GM23338 (cell line): ENCODE results near the gene NR2C2AP. TPM values are rescaled to one million over a fixed set of nuclear protein-coding genes. Genes with fewer than 3 reads are reported as not detected.

Experiments used
- ATAC-seq: fragments of 200-7000 bp; cut with Tn5 transposase; 3 replicates; pipeline ENCODE4 v1.9.1; 2020
- DNase-seq: peaks from one replicate; pipeline ENCODE4 v3.0.0-alpha.2; 2015; ENCODE audit warnings: low spot score
- H2AFZ ChIP-seq: fragments of 200-600 bp; sonication (generic); 2 replicates; pipeline ENCODE4 v1.8.0; 2016; ENCODE audit warnings: antibody characterized with exemption, mild to moderate bottlenecking, moderate library complexity
- H3F3A ChIP-seq: fragments of 200-600 bp; sonication (generic); replicated peaks from 2 replicates; pipeline ENCODE4 v1.8.0; 2017; ENCODE audit warnings: antibody characterized with exemption, mixed run types, low read depth
- H3K27ac ChIP-seq: fragments of 200-600 bp; sonication (generic); 2 replicates; pipeline ENCODE4 v1.6.1; 2016; ENCODE audit warnings: low read depth
- H3K27me3 ChIP-seq: fragments of 200-600 bp; sonication (generic); 2 replicates; pipeline ENCODE4 v1.8.0; 2016; ENCODE audit warnings: mild to moderate bottlenecking, mixed run types, moderate library complexity; ENCODE audit not compliant: insufficient read depth
- H3K36me3 ChIP-seq: fragments of 200-600 bp; sonication (generic); 2 replicates; pipeline ENCODE4 v1.8.0; 2016; ENCODE audit warnings: mild to moderate bottlenecking; ENCODE audit not compliant: insufficient read depth
- H3K4me1 ChIP-seq: fragments of 200-600 bp; sonication (generic); 2 replicates; pipeline ENCODE4 v1.8.0; 2016; ENCODE audit warnings: mild to moderate bottlenecking, moderate library complexity; ENCODE audit not compliant: insufficient read depth
- H3K4me2 ChIP-seq: fragments of 200-600 bp; sonication (generic); 2 replicates; pipeline ENCODE4 v1.7.1; 2017; ENCODE audit warnings: mixed run types
- H3K4me3 ChIP-seq: fragments of 200-600 bp; sonication (generic); 2 replicates; pipeline ENCODE4 v1.6.1; 2016; ENCODE audit warnings: mixed run types
- H3K79me2 ChIP-seq: fragments of 200-600 bp; sonication (generic); replicated peaks from 2 replicates; pipeline ENCODE4 v1.8.0; 2017; ENCODE audit warnings: mild to moderate bottlenecking; ENCODE audit not compliant: insufficient read depth
- H3K9me2 ChIP-seq: fragments of 200-600 bp; sonication (generic); 2 replicates; pipeline ENCODE4 v1.8.0; 2017; ENCODE audit not compliant: insufficient read depth
- H4K20me1 ChIP-seq: fragments of 200-600 bp; sonication (generic); replicated peaks from 2 replicates; pipeline ENCODE4 v1.8.0; 2017; ENCODE audit warnings: mild to moderate bottlenecking; ENCODE audit not compliant: insufficient read depth
- H3K27ac Mint-ChIP-seq: 2 replicates; pipeline ENCODE4 v1.8.0; 2020; ENCODE audit warnings: inconsistent platforms, mild to moderate bottlenecking, moderate library complexity, mixed read lengths
- H3K27me3 Mint-ChIP-seq: 3 replicates; pipeline ENCODE4 v1.8.0; 2022; ENCODE audit warnings: low read depth, mild to moderate bottlenecking, moderate library complexity, mixed read lengths, inconsistent platforms; ENCODE audit not compliant: insufficient read depth, poor library complexity
- H3K36me3 Mint-ChIP-seq: 3 replicates; pipeline ENCODE4 v1.8.0; 2021; ENCODE audit warnings: low read depth, mild to moderate bottlenecking, inconsistent platforms, moderate library complexity, mixed read lengths
- H3K4me1 Mint-ChIP-seq: 3 replicates; pipeline ENCODE4 v1.8.0; 2020; ENCODE audit warnings: mild to moderate bottlenecking, inconsistent platforms, mixed read lengths
- H3K4me3 Mint-ChIP-seq: 3 replicates; pipeline ENCODE4 v1.8.0; 2021; ENCODE audit warnings: moderate library complexity, mild to moderate bottlenecking, inconsistent platforms, mixed read lengths
- H3K9me3 Mint-ChIP-seq: 3 replicates; pipeline ENCODE4 v1.8.0; 2020; ENCODE audit warnings: moderate library complexity, mild to moderate bottlenecking, inconsistent platforms, mixed read lengths
- CREB1 ChIP-seq: fragments of 250-450 bp; sonication (Bioruptor Pico); IDR thresholded peaks from 2 replicates; pipeline ENCODE4 v1.5.0; 2020; ENCODE audit warnings: low read depth, mild to moderate bottlenecking, moderate library complexity
- EZH2 ChIP-seq: fragments of 200-600 bp; sonication (generic); IDR thresholded peaks from one replicate; pipeline ENCODE4 v1.8.0; 2017; ENCODE audit warnings: antibody characterized with exemption, mild to moderate bottlenecking, low read depth; ENCODE audit not compliant: unreplicated experiment
- EZH2phosphoT487 ChIP-seq: fragments of 200-600 bp; sonication (generic); IDR thresholded peaks from one replicate; pipeline ENCODE4 v1.8.1; 2018; ENCODE audit warnings: antibody characterized with exemption; ENCODE audit not compliant: unreplicated experiment
- JUNB ChIP-seq: IDR thresholded peaks from one replicate; pipeline ENCODE4 v1.6.1; 2016; ENCODE audit warnings: antibody characterized with exemption; ENCODE audit not compliant: unreplicated experiment
- NANOG ChIP-seq: IDR thresholded peaks from 2 replicates; pipeline ENCODE4 v1.6.1; 2016; ENCODE audit warnings: antibody characterized with exemption, borderline replicate concordance
- POLR2AphosphoS5 ChIP-seq: IDR thresholded peaks from 2 replicates; pipeline ENCODE4 v1.6.1; 2016; ENCODE audit warnings: antibody characterized with exemption, low read depth
- STAT1 ChIP-seq: IDR thresholded peaks from one replicate; pipeline ENCODE4 v1.6.1; 2016; ENCODE audit warnings: antibody characterized with exemption; ENCODE audit not compliant: unreplicated experiment
- ZNF114 ChIP-seq: fragments of 250-450 bp; sonication (Bioruptor Pico); IDR thresholded peaks from 2 replicates; pipeline ENCODE4 v1.5.0; 2020; ENCODE audit warnings: mild to moderate bottlenecking, moderate library complexity
- ZNF331 ChIP-seq: fragments of 250-450 bp; sonication (Bioruptor Pico); IDR thresholded peaks from 2 replicates; pipeline ENCODE4 v1.5.0; 2020; ENCODE audit warnings: low read depth, mild to moderate bottlenecking, moderate library complexity
- polyA plus RNA-seq: library from polyadenylated mRNA; unstranded; fragments of >200 nt; fragmentation: Nextera tagmentation; extraction: Ambion mirVana; gene quantifications from 2 replicates; pipeline ENCODE4 v1.2.1, GENCODE V29; 2016
- total RNA-seq: library from RNA; depleted of rRNA; stranded (reverse); fragments of >200 nt; shearing (Covaris generic); gene quantifications from 2 replicates; pipeline ENCODE4 v1.2.3, GENCODE V29; 2014
- TF ChIP-seq, protein P1 (sequence below), 2 experiments: fragments of 200-600 bp in 1 of 2; sonication (generic) in 1 of 2; conservative IDR thresholded peaks; 2 replicates each; pipeline versions ENCODE4 v1.5.1 to v1.6.1; 2016 to 2017; ENCODE audit warnings: antibody characterized with exemption in 2 of 2, low read depth in 2 of 2, mild to moderate bottlenecking in 2 of 2, moderate library complexity in 1 of 2
- TF ChIP-seq, protein P2 (sequence below): IDR thresholded peaks from one replicate; pipeline ENCODE4 v1.6.1; 2018; ENCODE audit warnings: antibody characterized with exemption; ENCODE audit not compliant: unreplicated experiment
- TF ChIP-seq, protein P3 (sequence below): IDR thresholded peaks from 2 replicates; pipeline ENCODE4 v1.6.1; 2016; ENCODE audit warnings: antibody characterized with exemption
- TF ChIP-seq, protein P4 (sequence below): fragments of 250-450 bp; sonication (Bioruptor Pico); IDR thresholded peaks from 2 replicates; pipeline ENCODE4 v1.5.0; 2020; ENCODE audit warnings: mild to moderate bottlenecking, moderate library complexity

Gene NR2C2AP
- total and polyA plus RNA-seq, 2 experiments from 2014 or later = 14.4 to 25.7 TPM

DNA sequence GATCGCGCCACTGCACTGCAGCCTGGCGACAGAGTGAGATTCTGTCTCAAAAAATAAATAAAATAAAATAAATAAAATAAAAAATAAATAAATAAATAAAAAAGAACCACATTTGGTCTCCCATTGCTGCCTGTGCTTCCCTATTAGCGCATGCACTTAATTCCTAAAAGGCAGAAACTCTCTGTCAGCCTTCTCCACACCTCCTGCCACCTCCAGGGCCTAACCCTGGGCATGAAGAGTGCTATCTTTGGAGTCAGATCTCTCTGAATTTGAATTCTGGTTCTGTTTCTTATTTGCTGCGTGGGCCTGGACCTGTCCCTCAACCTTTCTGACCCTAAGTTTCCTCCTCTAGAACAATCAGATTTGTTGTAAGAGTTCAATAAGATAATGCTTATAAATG lies 19.8 kb upstream of the NR2C2AP start:
- H3K4me3 Mint-ChIP-seq = no peak overlapping the region

More for the DNA sequence above, 19.8 kb upstream of the NR2C2AP start:
- H3K27me3 Mint-ChIP-seq = peaks cover 22% of the 10 kb centered on the region
- no peaks in the 10 kb centered on the region for H3K36me3 ChIP-seq
- no peak overlapping the region for H2AFZ ChIP-seq
- H3K27ac Mint-ChIP-seq = no peak overlapping the region
- no peaks in the 10 kb centered on the region for H4K20me1 ChIP-seq
- no peaks in the 10 kb centered on the region for H3K9me2 ChIP-seq
- no peaks in the 10 kb centered on the region for H3K36me3 Mint-ChIP-seq
- H3K4me1 Mint-ChIP-seq = peaks cover 3% of the 10 kb centered on the region
- no peak overlapping the region for H3K4me2 ChIP-seq
- no peaks in the 10 kb centered on the region for H3K79me2 ChIP-seq
- TF ChIP-seq CREB1 = no peak
- no peak for TF ChIP-seq NANOG
- TF ChIP-seq ZNF114 (CRISPR knock-in tag) = no peak
- TF ChIP-seq, protein P1, sequence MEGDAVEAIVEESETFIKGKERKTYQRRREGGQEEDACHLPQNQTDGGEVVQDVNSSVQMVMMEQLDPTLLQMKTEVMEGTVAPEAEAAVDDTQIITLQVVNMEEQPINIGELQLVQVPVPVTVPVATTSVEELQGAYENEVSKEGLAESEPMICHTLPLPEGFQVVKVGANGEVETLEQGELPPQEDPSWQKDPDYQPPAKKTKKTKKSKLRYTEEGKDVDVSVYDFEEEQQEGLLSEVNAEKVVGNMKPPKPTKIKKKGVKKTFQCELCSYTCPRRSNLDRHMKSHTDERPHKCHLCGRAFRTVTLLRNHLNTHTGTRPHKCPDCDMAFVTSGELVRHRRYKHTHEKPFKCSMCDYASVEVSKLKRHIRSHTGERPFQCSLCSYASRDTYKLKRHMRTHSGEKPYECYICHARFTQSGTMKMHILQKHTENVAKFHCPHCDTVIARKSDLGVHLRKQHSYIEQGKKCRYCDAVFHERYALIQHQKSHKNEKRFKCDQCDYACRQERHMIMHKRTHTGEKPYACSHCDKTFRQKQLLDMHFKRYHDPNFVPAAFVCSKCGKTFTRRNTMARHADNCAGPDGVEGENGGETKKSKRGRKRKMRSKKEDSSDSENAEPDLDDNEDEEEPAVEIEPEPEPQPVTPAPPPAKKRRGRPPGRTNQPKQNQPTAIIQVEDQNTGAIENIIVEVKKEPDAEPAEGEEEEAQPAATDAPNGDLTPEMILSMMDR (conservative IDR thresholded peaks at IDR 0.05; ENCODE audit: low read depth in 2 of 2) = no peak
- TF ChIP-seq EZH2 = no peak
- no peak for TF ChIP-seq POLR2AphosphoS5
- no peak for TF ChIP-seq STAT1
- TF ChIP-seq, protein P2, sequence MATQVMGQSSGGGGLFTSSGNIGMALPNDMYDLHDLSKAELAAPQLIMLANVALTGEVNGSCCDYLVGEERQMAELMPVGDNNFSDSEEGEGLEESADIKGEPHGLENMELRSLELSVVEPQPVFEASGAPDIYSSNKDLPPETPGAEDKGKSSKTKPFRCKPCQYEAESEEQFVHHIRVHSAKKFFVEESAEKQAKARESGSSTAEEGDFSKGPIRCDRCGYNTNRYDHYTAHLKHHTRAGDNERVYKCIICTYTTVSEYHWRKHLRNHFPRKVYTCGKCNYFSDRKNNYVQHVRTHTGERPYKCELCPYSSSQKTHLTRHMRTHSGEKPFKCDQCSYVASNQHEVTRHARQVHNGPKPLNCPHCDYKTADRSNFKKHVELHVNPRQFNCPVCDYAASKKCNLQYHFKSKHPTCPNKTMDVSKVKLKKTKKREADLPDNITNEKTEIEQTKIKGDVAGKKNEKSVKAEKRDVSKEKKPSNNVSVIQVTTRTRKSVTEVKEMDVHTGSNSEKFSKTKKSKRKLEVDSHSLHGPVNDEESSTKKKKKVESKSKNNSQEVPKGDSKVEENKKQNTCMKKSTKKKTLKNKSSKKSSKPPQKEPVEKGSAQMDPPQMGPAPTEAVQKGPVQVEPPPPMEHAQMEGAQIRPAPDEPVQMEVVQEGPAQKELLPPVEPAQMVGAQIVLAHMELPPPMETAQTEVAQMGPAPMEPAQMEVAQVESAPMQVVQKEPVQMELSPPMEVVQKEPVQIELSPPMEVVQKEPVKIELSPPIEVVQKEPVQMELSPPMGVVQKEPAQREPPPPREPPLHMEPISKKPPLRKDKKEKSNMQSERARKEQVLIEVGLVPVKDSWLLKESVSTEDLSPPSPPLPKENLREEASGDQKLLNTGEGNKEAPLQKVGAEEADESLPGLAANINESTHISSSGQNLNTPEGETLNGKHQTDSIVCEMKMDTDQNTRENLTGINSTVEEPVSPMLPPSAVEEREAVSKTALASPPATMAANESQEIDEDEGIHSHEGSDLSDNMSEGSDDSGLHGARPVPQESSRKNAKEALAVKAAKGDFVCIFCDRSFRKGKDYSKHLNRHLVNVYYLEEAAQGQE = no peak
- TF ChIP-seq, protein P3, sequence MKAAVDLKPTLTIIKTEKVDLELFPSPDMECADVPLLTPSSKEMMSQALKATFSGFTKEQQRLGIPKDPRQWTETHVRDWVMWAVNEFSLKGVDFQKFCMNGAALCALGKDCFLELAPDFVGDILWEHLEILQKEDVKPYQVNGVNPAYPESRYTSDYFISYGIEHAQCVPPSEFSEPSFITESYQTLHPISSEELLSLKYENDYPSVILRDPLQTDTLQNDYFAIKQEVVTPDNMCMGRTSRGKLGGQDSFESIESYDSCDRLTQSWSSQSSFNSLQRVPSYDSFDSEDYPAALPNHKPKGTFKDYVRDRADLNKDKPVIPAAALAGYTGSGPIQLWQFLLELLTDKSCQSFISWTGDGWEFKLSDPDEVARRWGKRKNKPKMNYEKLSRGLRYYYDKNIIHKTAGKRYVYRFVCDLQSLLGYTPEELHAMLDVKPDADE = no peak
- TF ChIP-seq, protein P4, sequence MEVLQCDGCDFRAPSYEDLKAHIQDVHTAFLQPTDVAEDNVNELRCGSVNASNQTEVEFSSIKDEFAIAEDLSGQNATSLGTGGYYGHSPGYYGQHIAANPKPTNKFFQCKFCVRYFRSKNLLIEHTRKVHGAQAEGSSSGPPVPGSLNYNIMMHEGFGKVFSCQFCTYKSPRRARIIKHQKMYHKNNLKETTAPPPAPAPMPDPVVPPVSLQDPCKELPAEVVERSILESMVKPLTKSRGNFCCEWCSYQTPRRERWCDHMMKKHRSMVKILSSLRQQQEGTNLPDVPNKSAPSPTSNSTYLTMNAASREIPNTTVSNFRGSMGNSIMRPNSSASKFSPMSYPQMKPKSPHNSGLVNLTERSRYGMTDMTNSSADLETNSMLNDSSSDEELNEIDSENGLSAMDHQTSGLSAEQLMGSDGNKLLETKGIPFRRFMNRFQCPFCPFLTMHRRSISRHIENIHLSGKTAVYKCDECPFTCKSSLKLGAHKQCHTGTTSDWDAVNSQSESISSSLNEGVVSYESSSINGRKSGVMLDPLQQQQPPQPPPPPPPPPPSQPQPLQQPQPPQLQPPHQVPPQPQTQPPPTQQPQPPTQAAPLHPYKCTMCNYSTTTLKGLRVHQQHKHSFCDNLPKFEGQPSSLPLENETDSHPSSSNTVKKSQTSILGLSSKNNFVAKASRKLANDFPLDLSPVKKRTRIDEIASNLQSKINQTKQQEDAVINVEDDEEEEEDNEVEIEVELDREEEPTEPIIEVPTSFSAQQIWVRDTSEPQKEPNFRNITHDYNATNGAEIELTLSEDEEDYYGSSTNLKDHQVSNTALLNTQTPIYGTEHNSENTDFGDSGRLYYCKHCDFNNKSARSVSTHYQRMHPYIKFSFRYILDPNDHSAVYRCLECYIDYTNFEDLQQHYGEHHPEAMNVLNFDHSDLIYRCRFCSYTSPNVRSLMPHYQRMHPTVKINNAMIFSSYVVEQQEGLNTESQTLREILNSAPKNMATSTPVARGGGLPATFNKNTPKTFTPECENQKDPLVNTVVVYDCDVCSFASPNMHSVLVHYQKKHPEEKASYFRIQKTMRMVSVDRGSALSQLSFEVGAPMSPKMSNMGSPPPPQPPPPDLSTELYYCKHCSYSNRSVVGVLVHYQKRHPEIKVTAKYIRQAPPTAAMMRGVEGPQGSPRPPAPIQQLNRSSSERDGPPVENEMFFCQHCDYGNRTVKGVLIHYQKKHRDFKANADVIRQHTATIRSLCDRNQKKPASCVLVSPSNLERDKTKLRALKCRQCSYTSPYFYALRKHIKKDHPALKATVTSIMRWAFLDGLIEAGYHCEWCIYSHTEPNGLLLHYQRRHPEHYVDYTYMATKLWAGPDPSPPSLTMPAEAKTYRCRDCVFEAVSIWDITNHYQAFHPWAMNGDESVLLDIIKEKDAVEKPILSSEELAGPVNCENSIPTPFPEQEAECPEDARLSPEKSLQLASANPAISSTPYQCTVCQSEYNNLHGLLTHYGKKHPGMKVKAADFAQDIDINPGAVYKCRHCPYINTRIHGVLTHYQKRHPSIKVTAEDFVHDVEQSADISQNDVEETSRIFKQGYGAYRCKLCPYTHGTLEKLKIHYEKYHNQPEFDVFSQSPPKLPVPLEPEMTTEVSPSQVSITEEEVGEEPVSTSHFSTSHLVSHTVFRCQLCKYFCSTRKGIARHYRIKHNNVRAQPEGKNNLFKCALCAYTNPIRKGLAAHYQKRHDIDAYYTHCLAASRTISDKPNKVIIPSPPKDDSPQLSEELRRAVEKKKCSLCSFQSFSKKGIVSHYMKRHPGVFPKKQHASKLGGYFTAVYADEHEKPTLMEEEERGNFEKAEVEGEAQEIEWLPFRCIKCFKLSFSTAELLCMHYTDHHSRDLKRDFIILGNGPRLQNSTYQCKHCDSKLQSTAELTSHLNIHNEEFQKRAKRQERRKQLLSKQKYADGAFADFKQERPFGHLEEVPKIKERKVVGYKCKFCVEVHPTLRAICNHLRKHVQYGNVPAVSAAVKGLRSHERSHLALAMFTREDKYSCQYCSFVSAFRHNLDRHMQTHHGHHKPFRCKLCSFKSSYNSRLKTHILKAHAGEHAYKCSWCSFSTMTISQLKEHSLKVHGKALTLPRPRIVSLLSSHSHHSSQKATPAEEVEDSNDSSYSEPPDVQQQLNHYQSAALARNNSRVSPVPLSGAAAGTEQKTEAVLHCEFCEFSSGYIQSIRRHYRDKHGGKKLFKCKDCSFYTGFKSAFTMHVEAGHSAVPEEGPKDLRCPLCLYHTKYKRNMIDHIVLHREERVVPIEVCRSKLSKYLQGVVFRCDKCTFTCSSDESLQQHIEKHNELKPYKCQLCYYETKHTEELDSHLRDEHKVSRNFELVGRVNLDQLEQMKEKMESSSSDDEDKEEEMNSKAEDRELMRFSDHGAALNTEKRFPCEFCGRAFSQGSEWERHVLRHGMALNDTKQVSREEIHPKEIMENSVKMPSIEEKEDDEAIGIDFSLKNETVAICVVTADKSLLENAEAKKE (CRISPR knock-in tag) = no peak
- TF ChIP-seq EZH2phosphoT487 = no peak
- no peak for TF ChIP-seq ZNF331 (CRISPR knock-in tag)
- TF ChIP-seq JUNB = no peak
- H3K9me3 Mint-ChIP-seq = peaks cover 3% of the 10 kb centered on the region; the same call in 2 of the 3 replicates
- no peak overlapping the region for H3K4me3 ChIP-seq
- H3K27ac ChIP-seq = no peak overlapping the region
- DNase-seq (no peak), ATAC-seq (no peak)
- H3K4me1 ChIP-seq = peaks cover 5% of the 10 kb centered on the region; the same call in 1 of the 2 replicates
- H3K27me3 ChIP-seq = peaks cover 15% of the 10 kb centered on the region
- H3F3A ChIP-seq = peaks cover 12% of the 10 kb centered on the region
